ENCODE measurements around the gene ILDR1. TPM values are rescaled to one million over a fixed set of nuclear protein-coding genes. Genes with fewer than 3 reads are reported as not detected.

Gene ILDR1
- total and polyA plus RNA-seq, 8 donors, result under 0.01 to 21.4 (median 0.73) TPM; not detected in 4

GRCh38 chr3:121999931-122000330 is 22.1 kb downstream of the ILDR1 start:
- intact Hi-C loops (cut with DNase I; ENCODE audit: low total_unique reads), result no loop called here
- TF ChIP-seq CTCF (IDR thresholded peaks at IDR 0.05) (no peak), EP300 (IDR thresholded peaks at IDR 0.05) (no peak), POLR2A (IDR thresholded peaks at IDR 0.05) (no peak), POLR2AphosphoS5 (IDR thresholded peaks at IDR 0.05) (no peak)
- Histone ChIP-seq H3K27ac (no peak overlapping the region), H3K4me1 (peaks cover 0 to 7% (median 6%) of the 10 kb centered on the region in 4 donors), H3K27me3 (peaks cover 0 to 55% (median 0%) of the 10 kb centered on the region in 3 donors), H3K36me3 (no peaks in the 10 kb centered on the region), H3K4me3 (no peak overlapping the region), H3K9me3 (no peaks in the 10 kb centered on the region)
- DNase-seq, result no peak
- WGBS, 5 donors, result 33 to 72% (median 67%) methylated on average over 1 of the region's 1 CpG

- Histone ChIP-seq H3K27me3 (peaks cover 0 to 45% (median 0%) of the 10 kb centered on the region in 3 donors), H3K9me3 (no peaks in the 10 kb centered on the region), H3K27ac (peak overlapping the region in 1 of 5 donors; percentile 38), H3K4me1 (peaks cover 0 to 7% (median 6%) of the 10 kb centered on the region in 4 donors), H3K36me3 (no peaks in the 10 kb centered on the region), H3K4me3 (no peak overlapping the region)
- intact Hi-C loops (cut with DNase I; ENCODE audit: low total_unique reads), result no loop called here
- DNase-seq, result no peak
- TF ChIP-seq CTCF (IDR thresholded peaks at IDR 0.05), result no peak
- TF ChIP-seq EP300 (IDR thresholded peaks at IDR 0.05), result no peak
- no peak for TF ChIP-seq POLR2AphosphoS5 (IDR thresholded peaks at IDR 0.05)
- TF ChIP-seq POLR2A (IDR thresholded peaks at IDR 0.05), result no peak
- 69 to 76% (median 71%) methylated on average over 6 of the region's 6 CpGs for WGBS, 5 donors
These were observed 23.2 kb downstream of the ILDR1 start for GRCh38 chr3:121998611-121999473.

GRCh38 chr3:121998030-121998580 is 23.9 kb downstream of the ILDR1 start:
- Histone ChIP-seq H3K36me3 (no peaks in the 10 kb centered on the region), H3K4me3 (no peak overlapping the region), H3K9me3 (no peaks in the 10 kb centered on the region), H3K4me1 (peaks cover 0 to 7% (median 6%) of the 10 kb centered on the region in 4 donors), H3K27ac (peak overlapping the region in 1 of 5 donors; percentile 38), H3K27me3 (peaks cover 0 to 38% (median 0%) of the 10 kb centered on the region in 3 donors)
- TF ChIP-seq CTCF (IDR thresholded peaks at IDR 0.05) (no peak), POLR2AphosphoS5 (IDR thresholded peaks at IDR 0.05) (no peak), POLR2A (IDR thresholded peaks at IDR 0.05) (no peak), EP300 (IDR thresholded peaks at IDR 0.05) (no peak)
- DNase-seq, result peak in 1 of 2 donors; percentile 34
- WGBS, 5 donors, result 61 to 76% (median 74%) methylated on average over 4 of the region's 4 CpGs
- intact Hi-C loops (cut with DNase I; ENCODE audit: low total_unique reads), result no loop called here

GRCh38 chr3:121997372-121997771 is 24.7 kb downstream of the ILDR1 start:
- TF ChIP-seq EP300 (IDR thresholded peaks at IDR 0.05) (no peak), CTCF (IDR thresholded peaks at IDR 0.05) (no peak), POLR2A (IDR thresholded peaks at IDR 0.05) (no peak), POLR2AphosphoS5 (IDR thresholded peaks at IDR 0.05) (no peak)
- Histone ChIP-seq H3K4me1 (peaks cover 0 to 7% (median 6%) of the 10 kb centered on the region in 4 donors), H3K36me3 (no peaks in the 10 kb centered on the region), H3K27me3 (peaks cover 0 to 31% (median 0%) of the 10 kb centered on the region in 3 donors), H3K4me3 (no peak overlapping the region), H3K27ac (peak overlapping the region in 1 of 5 donors; percentile 38), H3K9me3 (no peaks in the 10 kb centered on the region)
- intact Hi-C loops (cut with DNase I; ENCODE audit: low total_unique reads), result no loop called here
- DNase-seq, result no peak
- 57 to 92% (median 78%) methylated on average over 2 of the region's 2 CpGs for WGBS, 5 donors
